H1 (cell line): ENCODE data around the gene TNC. TPM values are rescaled to one million over a fixed set of nuclear protein-coding genes. Genes with fewer than 3 reads are reported as not detected.

Experiments used
- CHD7 ChIP-seq: fragments of 300-600 bp; sonication (generic); IDR thresholded peaks from 2 replicates; pipeline ENCODE4 v1.7.1; 2012; ENCODE audit warnings: low read length, moderate library complexity, mild to moderate bottlenecking, inconsistent platforms; ENCODE audit not compliant: insufficient replicate concordance
- EZH2 ChIP-seq: fragments of 200-600 bp; sonication (generic); IDR thresholded peaks from 2 replicates; pipeline ENCODE4 v1.7.1; 2012; ENCODE audit warnings: low read depth, mild to moderate bottlenecking, moderate library complexity, low read length, inconsistent platforms; ENCODE audit not compliant: severe bottlenecking
- GABPA ChIP-seq: IDR thresholded peaks from 2 replicates; pipeline ENCODE4 v1.6.1; 2011; ENCODE audit warnings: mild to moderate bottlenecking, low read length, moderate library complexity, borderline replicate concordance; ENCODE audit not compliant: insufficient read depth
- GTF2F1 ChIP-seq: IDR thresholded peaks from 2 replicates; pipeline ENCODE4 v1.6.1; 2012; ENCODE audit warnings: low read depth, low read length, improper control_type of control experiment, borderline replicate concordance
- POU5F1 ChIP-seq: IDR thresholded peaks from 2 replicates; pipeline ENCODE4 v1.6.1; 2011; ENCODE audit warnings: low read depth, mild to moderate bottlenecking, low read length, moderate library complexity
- RFX5 ChIP-seq: IDR thresholded peaks from 2 replicates; pipeline ENCODE4 v1.6.1; 2011; ENCODE audit warnings: low read depth, low read length, improper control_type of control experiment, borderline replicate concordance
- RNF2 ChIP-seq: fragments of 200-900, 300-1000 bp; sonication (generic); IDR thresholded peaks from 2 replicates; pipeline ENCODE4 v1.7.1; 2016; ENCODE audit warnings: borderline replicate concordance, low read depth, mild to moderate bottlenecking, antibody characterized with exemption, low read length; ENCODE audit not compliant: poor library complexity, severe bottlenecking; ENCODE audit errors: missing control alignments
- SIN3A ChIP-seq, 2 experiments: IDR thresholded peaks in 1 of 2; conservative IDR thresholded peaks in 1 of 2; 2 replicates each; pipeline ENCODE4 v1.6.1; 2011 to 2012; ENCODE audit warnings: low read length in 2 of 2, improper control_type of control experiment in 1 of 2, low read depth in 1 of 2, mild to moderate bottlenecking in 1 of 2
- SIRT6 ChIP-seq: IDR thresholded peaks from one replicate; pipeline ENCODE4 v1.7.1; 2012; ENCODE audit warnings: low read length, inconsistent platforms
- SP4 ChIP-seq: IDR thresholded peaks from 2 replicates; pipeline ENCODE4 v1.6.1; 2012; ENCODE audit warnings: low read length, inconsistent platforms
- polyA plus RNA-seq, 7 experiments: library from polyadenylated mRNA; depleted of rRNA in 3 of 7; stranded (reverse) in 5 of 7; unstranded in 2 of 7; fragments of >200 nt in 5 of 7; fragments of 200-250 nt in 2 of 7; gene quantifications; 1 replicate in 5 of 7; 2 replicates in 1 of 7; 4 replicates in 1 of 7; pipeline versions ENCODE4 v1.2.1 to v1.2.3, GENCODE V29; 2011 to 2013; ENCODE audit warnings: missing spikeins in 2 of 7, mixed read lengths in 2 of 7
- total RNA-seq: library from RNA; stranded (reverse); fragmentation: NEBNext Ultra II Directional; extraction: Animal tissue kit (Norgen Biotek cat#: 25700); gene quantifications from 2 replicates; pipeline ENCODE4 v1.2.1, GENCODE V29; 2021

Gene TNC
- total and polyA plus RNA-seq, 2 of the 8 experiments (the other 6 are each of a cell fraction or from before 2014, with no cell fraction given) = 6.2 to 11.4 TPM

- TF ChIP-seq CHD7 = no peak
- TF ChIP-seq EZH2 = no peak
- TF ChIP-seq SIN3A (conservative IDR thresholded peaks at IDR 0.05 in 1 of 2, IDR thresholded peaks at IDR 0.05 in 1 of 2; ENCODE audit: low read depth in 1 of 2, low read length in 2 of 2) = no peak
- no peak for TF ChIP-seq GABPA
- TF ChIP-seq POU5F1 = no peak
- TF ChIP-seq RNF2 = no peak
- TF ChIP-seq GTF2F1 = no peak
- TF ChIP-seq SIRT6 = no peak
- TF ChIP-seq RFX5 = no peak
- TF ChIP-seq SP4 = no peak
These were observed 37.7 kb downstream of the TNC start (continued) for GRCh38 chr9:115080242-115080641.
